Naive thymus-derived CD4-positive, alpha-beta T cell (primary cell): ENCODE data around the gene ZNF208. TPM values are rescaled to one million over a fixed set of nuclear protein-coding genes. Genes with fewer than 3 reads are reported as not detected.

ENCODE experiments used
- ATAC-seq: fragments of 150-1000 bp; cut with Tn5 transposase; 2 replicates; pipeline ENCODE4 v1.10.0; 2021; ENCODE audit warnings: mild to moderate bottlenecking, moderate library complexity
- CTCF ChIA-PET: fragments of 350-600 bp; sonication (Branson Sonifier 250); formaldehyde crosslinking; loops from one replicate; lab custom pipeline; 2021; ENCODE audit warnings: antibody characterized with exemption; lab: Charles Lee
- POLR2A ChIA-PET: fragments of 350-600 bp; sonication (Branson Sonifier 250); formaldehyde crosslinking; loops from one replicate; lab custom pipeline; 2021; ENCODE audit warnings: antibody characterized with exemption, inconsistent platforms; lab: Charles Lee
- DNase-seq, 9 donors: peaks; one replicate each; pipeline versions ENCODE4 v3.0.0 to v3.0.0-alpha.2; 2020 to 2022; ENCODE audit warnings: mixed read lengths in 1 of 9
- H3K27ac ChIP-seq: one replicate; pipeline ENCODE4 v1.7.0; 2013; ENCODE audit warnings: mild to moderate bottlenecking, low read depth, low read length, moderate library complexity
- H3K27me3 ChIP-seq, 2 donors: one replicate each; pipeline ENCODE4 v1.7.0; 2013; ENCODE audit warnings: low read length in 2 of 2, mild to moderate bottlenecking in 2 of 2, moderate library complexity in 2 of 2; ENCODE audit not compliant: control insufficient read depth in 2 of 2, insufficient read depth in 2 of 2
- H3K36me3 ChIP-seq, 3 experiments: 1 replicate in 2 of 3; 2 replicates in 1 of 3; pipeline ENCODE4 v1.7.0; 2013; ENCODE audit warnings: low read length in 3 of 3, mild to moderate bottlenecking in 3 of 3, moderate library complexity in 1 of 3; ENCODE audit not compliant: insufficient read depth in 3 of 3, control insufficient read depth in 2 of 3
- H3K4me1 ChIP-seq, 2 donors: one replicate each; pipeline ENCODE4 v1.7.0; 2013; ENCODE audit warnings: low read length in 2 of 2, mild to moderate bottlenecking in 2 of 2, moderate library complexity in 1 of 2; ENCODE audit not compliant: control insufficient read depth in 2 of 2, insufficient read depth in 2 of 2
- H3K4me3 ChIP-seq: 2 replicates; pipeline ENCODE4 v1.7.0; 2013; ENCODE audit warnings: mild to moderate bottlenecking, low read length
- H3K9me3 ChIP-seq, 3 experiments: 1 replicate in 2 of 3; 2 replicates in 1 of 3; pipeline ENCODE4 v1.7.0; 2013; ENCODE audit warnings: low read length in 3 of 3; ENCODE audit not compliant: control insufficient read depth in 2 of 3
- H3K27ac Mint-ChIP-seq, 9 donors: one replicate each; pipeline ENCODE4 v1.8.0; 2020 to 2022; ENCODE audit warnings: mixed read lengths in 9 of 9, mild to moderate bottlenecking in 8 of 9, moderate library complexity in 5 of 9, inconsistent platforms in 2 of 9
- H3K27me3 Mint-ChIP-seq, 5 donors: one replicate each; pipeline ENCODE4 v1.8.0; 2021 to 2022; ENCODE audit warnings: mixed read lengths in 5 of 5, mild to moderate bottlenecking in 1 of 5
- H3K36me3 Mint-ChIP-seq, 5 donors: one replicate each; pipeline ENCODE4 v1.8.0; 2020 to 2022; ENCODE audit warnings: mixed read lengths in 5 of 5, mild to moderate bottlenecking in 3 of 5, inconsistent platforms in 1 of 5
- H3K4me1 Mint-ChIP-seq, 7 donors: one replicate each; pipeline ENCODE4 v1.8.0; 2020 to 2022; ENCODE audit warnings: mixed read lengths in 7 of 7, mild to moderate bottlenecking in 3 of 7, inconsistent platforms in 1 of 7
- H3K4me3 Mint-ChIP-seq, 10 donors: one replicate each; pipeline ENCODE4 v1.8.0; 2020 to 2022; ENCODE audit warnings: mild to moderate bottlenecking in 10 of 10, mixed read lengths in 10 of 10, moderate library complexity in 6 of 10, inconsistent platforms in 2 of 10
- H3K9me3 Mint-ChIP-seq, 11 donors: one replicate each; pipeline ENCODE4 v1.8.0; 2020 to 2022; ENCODE audit warnings: mixed read lengths in 11 of 11, mild to moderate bottlenecking in 4 of 11, inconsistent platforms in 1 of 11, moderate library complexity in 1 of 11
- intact Hi-C, 2 donors: fragments of 100-400 bp; cut with micrococcal nuclease; formaldehyde crosslinking; loops; one replicate each; pipeline ENCODE4 v1.15.1; 2023
- polyA plus RNA-seq, 2 donors: library from polyadenylated mRNA; unstranded; fragments of 300-500 nt; fragmentation: Illumina TruSeq; gene quantifications; one replicate each; pipeline ENCODE4 v1.2.3, GENCODE V29; 2021
- total RNA-seq, 6 experiments: library from RNA in 5 of 6; stranded (reverse) in 5 of 6; gene quantifications; 1 replicate in 5 of 6; 2 replicates in 1 of 6; pipeline ENCODE4 v1.2.3 and lab custom pipeline; 2021 to 2026

Gene ZNF208
- total and polyA plus RNA-seq, 7 experiments from 2014 or later, result 0.08 to 8.6 (median 3.5) TPM; not detected in 2

DNA sequence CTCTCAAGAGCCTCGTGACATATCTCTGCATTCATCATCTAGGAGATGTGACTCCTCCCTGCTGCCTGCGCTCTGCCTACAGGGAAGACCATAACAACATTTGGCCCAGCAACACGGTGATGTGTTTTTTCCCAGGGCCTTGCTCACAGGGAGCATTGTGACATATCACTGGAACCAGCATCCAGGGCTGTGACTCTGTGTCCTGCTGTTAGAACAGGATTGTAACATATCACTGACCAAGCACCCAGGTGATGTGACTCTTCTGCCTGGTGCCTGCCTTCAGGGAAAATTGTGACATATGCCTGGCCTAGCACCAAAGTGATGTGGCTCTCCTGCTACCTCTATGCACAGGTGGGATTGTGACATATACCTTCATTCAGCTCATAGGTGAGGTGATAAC is 95.3 kb downstream of the ZNF208 start:
- H3K27me3 Mint-ChIP-seq, result peaks cover 0 to 5% (median 0%) of the 10 kb centered on the region in 5 donors
- H3K4me3 ChIP-seq, result no peak overlapping the region
- ATAC-seq (no peak), DNase-seq (no peak)
- H3K27me3 ChIP-seq, result no peaks in the 10 kb centered on the region
- no peak overlapping the region for H3K27ac ChIP-seq
- POLR2A ChIA-PET, result no interaction called here
- intact Hi-C loops, result no loop called here
- H3K36me3 ChIP-seq, result no peaks in the 10 kb centered on the region
- H3K27ac Mint-ChIP-seq, result no peak overlapping the region
- H3K9me3 ChIP-seq, result peaks cover 0 to 11% (median 0%) of the 10 kb centered on the region in 3 experiments
- peaks cover 0 to 27% (median 0%) of the 10 kb centered on the region in 5 donors for H3K36me3 Mint-ChIP-seq
- H3K4me3 Mint-ChIP-seq, result no peak overlapping the region
- H3K4me1 Mint-ChIP-seq, result no peaks in the 10 kb centered on the region
- CTCF ChIA-PET, result no interaction called here
- no peaks in the 10 kb centered on the region for H3K4me1 ChIP-seq
- peaks cover 0 to 76% (median 40%) of the 10 kb centered on the region in 11 donors for H3K9me3 Mint-ChIP-seq

GRCh38 chr19:21912654-21913053 is 98.1 kb downstream of the ZNF208 start:
- Mint-ChIP-seq H3K36me3 (peaks cover 0 to 19% (median 0%) of the 10 kb centered on the region in 5 donors), H3K4me3 (no peak overlapping the region), H3K27me3 (peaks cover 0 to 11% (median 0%) of the 10 kb centered on the region in 5 donors), H3K4me1 (no peaks in the 10 kb centered on the region), H3K9me3 (peaks cover 0 to 70% (median 21%) of the 10 kb centered on the region in 11 donors), H3K27ac (no peak overlapping the region)
- Histone ChIP-seq H3K27me3 (no peaks in the 10 kb centered on the region), H3K9me3 (peaks cover 0 to 6% (median 0%) of the 10 kb centered on the region in 3 experiments), H3K36me3 (no peaks in the 10 kb centered on the region), H3K27ac (no peak overlapping the region), H3K4me3 (no peak overlapping the region), H3K4me1 (no peaks in the 10 kb centered on the region)
- ChIA-PET CTCF (no interaction called here), POLR2A (interaction anchor here (0.6 kb wide), 1 partner anchor 8 kb away, joined by 3 read pairs; no protein-coding TSS in a partner anchor)
- intact Hi-C loops, result no loop called here
- no peak for DNase-seq
- ATAC-seq, result no peak

- intact Hi-C loops, result no loop called here
- ChIA-PET CTCF (no interaction called here), POLR2A (no interaction called here)
- no peak overlapping the region for H3K27ac Mint-ChIP-seq
- no peak for ATAC-seq
- H3K9me3 Mint-ChIP-seq, result peaks cover 0 to 65% (median 15%) of the 10 kb centered on the region in 11 donors
- peaks cover 0 to 5% (median 0%) of the 10 kb centered on the region in 3 experiments for H3K9me3 ChIP-seq
- no peak overlapping the region for H3K27ac ChIP-seq
- H3K27me3 ChIP-seq, result no peaks in the 10 kb centered on the region
- H3K4me3 ChIP-seq, result no peak overlapping the region
- H3K36me3 Mint-ChIP-seq, result peaks cover 0 to 11% (median 0%) of the 10 kb centered on the region in 5 donors
- no peaks in the 10 kb centered on the region for H3K36me3 ChIP-seq
- peaks cover 0 to 11% (median 0%) of the 10 kb centered on the region in 5 donors for H3K27me3 Mint-ChIP-seq
- no peaks in the 10 kb centered on the region for H3K4me1 Mint-ChIP-seq
- H3K4me1 ChIP-seq, result no peaks in the 10 kb centered on the region
- H3K4me3 Mint-ChIP-seq, result no peak overlapping the region
- no peak for DNase-seq
These were observed 100.4 kb downstream of the ZNF208 start for GRCh38 chr19:21910318-21910717.

DNA sequence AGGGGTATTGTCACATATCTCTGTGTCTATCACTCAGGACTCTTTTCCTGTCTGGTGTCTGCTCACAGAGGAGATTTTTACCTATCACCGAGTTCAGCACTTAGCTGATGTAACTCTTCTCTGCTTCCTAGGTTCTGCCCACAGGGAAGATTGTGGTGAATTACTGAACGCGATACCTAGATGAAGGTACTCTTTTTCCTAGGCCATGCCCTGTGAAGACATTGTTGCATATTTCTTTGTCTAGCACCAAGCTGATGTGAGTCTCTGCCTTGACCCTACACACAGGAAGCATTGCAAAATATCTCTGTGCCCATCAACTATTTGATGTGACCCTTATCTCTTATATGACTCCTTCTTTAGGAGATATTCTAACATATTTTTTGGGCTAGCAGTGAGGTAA is 102.7 kb downstream of the ZNF208 start:
- Mint-ChIP-seq H3K9me3 (peaks cover 0 to 66% (median 14%) of the 10 kb centered on the region in 11 donors), H3K36me3 (peaks cover 0 to 11% (median 0%) of the 10 kb centered on the region in 5 donors), H3K4me1 (no peaks in the 10 kb centered on the region), H3K27ac (no peak overlapping the region), H3K27me3 (peaks cover 0 to 11% (median 0%) of the 10 kb centered on the region in 5 donors), H3K4me3 (no peak overlapping the region)
- H3K9me3 ChIP-seq, result no peaks in the 10 kb centered on the region
- ChIA-PET CTCF (no interaction called here), POLR2A (no interaction called here)
- no peak overlapping the region for H3K27ac ChIP-seq
- no peak for DNase-seq
- intact Hi-C loops, result no loop called here
- no peaks in the 10 kb centered on the region for H3K4me1 ChIP-seq
- no peak overlapping the region for H3K4me3 ChIP-seq
- no peak for ATAC-seq
- H3K27me3 ChIP-seq, result no peaks in the 10 kb centered on the region
- no peaks in the 10 kb centered on the region for H3K36me3 ChIP-seq

GRCh38 chr19:21907516-21907915 is 103.2 kb downstream of the ZNF208 start:
- Histone ChIP-seq H3K27me3 (no peaks in the 10 kb centered on the region), H3K36me3 (no peaks in the 10 kb centered on the region), H3K4me3 (no peak overlapping the region), H3K27ac (no peak overlapping the region), H3K9me3 (no peaks in the 10 kb centered on the region), H3K4me1 (no peaks in the 10 kb centered on the region)
- CTCF ChIA-PET, result no interaction called here
- H3K9me3 Mint-ChIP-seq, result peaks cover 0 to 64% (median 9%) of the 10 kb centered on the region in 11 donors
- no peak overlapping the region for H3K27ac Mint-ChIP-seq
- POLR2A ChIA-PET, result no interaction called here
- H3K36me3 Mint-ChIP-seq, result peaks cover 0 to 11% (median 0%) of the 10 kb centered on the region in 5 donors
- intact Hi-C loops, result no loop called here
- H3K4me1 Mint-ChIP-seq, result no peaks in the 10 kb centered on the region
- peaks cover 0 to 11% (median 0%) of the 10 kb centered on the region in 5 donors for H3K27me3 Mint-ChIP-seq
- DNase-seq, result no peak
- H3K4me3 Mint-ChIP-seq, result no peak overlapping the region
- ATAC-seq, result no peak

DNA sequence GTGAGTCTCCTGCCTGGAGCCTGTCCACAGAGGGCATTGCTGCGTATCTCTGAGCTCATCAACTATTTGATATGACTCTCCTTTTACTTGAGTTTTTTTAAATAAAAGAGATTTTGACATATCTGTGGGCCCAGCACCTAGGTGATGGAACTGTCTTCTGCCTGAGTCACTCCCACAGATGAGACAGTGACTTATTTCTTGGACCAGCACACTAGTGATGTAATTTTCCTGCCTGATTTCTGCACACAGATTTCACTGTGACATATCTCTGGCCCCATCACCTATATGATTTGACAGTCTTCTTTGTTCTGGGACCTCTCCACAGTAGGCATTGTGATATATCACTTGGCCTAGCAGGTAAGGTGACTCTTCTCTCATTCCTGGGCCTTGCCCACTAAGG is 108.2 kb downstream of the ZNF208 start:
- ATAC-seq, result no peak

DNA sequence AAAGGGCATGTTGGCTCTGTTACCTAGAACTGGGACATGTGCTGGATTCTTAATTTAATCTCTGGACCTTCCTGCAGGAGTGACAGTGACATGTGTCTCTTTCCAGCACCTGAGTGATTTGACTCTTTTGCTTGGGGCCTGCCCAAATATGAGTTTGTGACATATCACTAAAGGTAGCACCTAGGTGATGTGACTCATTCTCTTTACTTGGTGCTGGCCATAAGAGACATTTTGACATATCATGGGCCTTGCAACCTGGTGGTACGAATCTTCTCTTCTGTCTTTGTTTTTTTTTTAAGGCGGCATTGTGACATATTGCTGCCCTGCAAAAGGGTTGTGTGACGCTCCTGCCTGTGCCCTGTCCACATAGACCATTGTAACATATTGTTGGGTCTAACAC is 108.9 kb downstream of the ZNF208 start:
- CTCF ChIA-PET, result no interaction called here
- intact Hi-C loops, result no loop called here

More for the DNA sequence above, 108.2 kb downstream of the ZNF208 start:
- H3K9me3 ChIP-seq, result no peaks in the 10 kb centered on the region
- intact Hi-C loops, result no loop called here
- Mint-ChIP-seq H3K27ac (no peak overlapping the region), H3K9me3 (peaks cover 0 to 54% (median 10%) of the 10 kb centered on the region in 11 donors), H3K4me3 (no peak overlapping the region), H3K4me1 (no peaks in the 10 kb centered on the region), H3K36me3 (peaks cover 0 to 8% (median 0%) of the 10 kb centered on the region in 5 donors), H3K27me3 (peaks cover 0 to 6% (median 0%) of the 10 kb centered on the region in 5 donors)
- POLR2A ChIA-PET, result no interaction called here
- no peak overlapping the region for H3K4me3 ChIP-seq
- DNase-seq, result no peak
- CTCF ChIA-PET, result no interaction called here
- H3K36me3 ChIP-seq, result no peaks in the 10 kb centered on the region
- no peaks in the 10 kb centered on the region for H3K4me1 ChIP-seq
- no peak overlapping the region for H3K27ac ChIP-seq
- no peaks in the 10 kb centered on the region for H3K27me3 ChIP-seq

More for the DNA sequence above, 108.9 kb downstream of the ZNF208 start:
- H3K4me1 ChIP-seq, result no peaks in the 10 kb centered on the region
- no peaks in the 10 kb centered on the region for H3K36me3 ChIP-seq
- H3K27ac Mint-ChIP-seq, result no peak overlapping the region
- no peaks in the 10 kb centered on the region for H3K4me1 Mint-ChIP-seq
- DNase-seq, result no peak
- no peak for ATAC-seq
- no peak overlapping the region for H3K4me3 ChIP-seq
- H3K9me3 Mint-ChIP-seq, result peaks cover 0 to 59% (median 10%) of the 10 kb centered on the region in 11 donors
- peaks cover 0 to 8% (median 1%) of the 10 kb centered on the region in 5 donors for H3K36me3 Mint-ChIP-seq
- POLR2A ChIA-PET, result no interaction called here
- H3K27me3 Mint-ChIP-seq, result peaks cover 0 to 6% (median 0%) of the 10 kb centered on the region in 5 donors
- no peaks in the 10 kb centered on the region for H3K27me3 ChIP-seq
- no peak overlapping the region for H3K4me3 Mint-ChIP-seq
- H3K9me3 ChIP-seq, result no peaks in the 10 kb centered on the region
- no peak overlapping the region for H3K27ac ChIP-seq
